GM08714 (cell line): ENCODE measurements around the gene DIP2A.

ENCODE experiments used
- H3K4me3 ChIP-seq: fragments of 200-500 bp; sonication (Bioruptor generic); 2 replicates; pipeline ENCODE4 v1.5.1; 2014; ENCODE audit warnings: mild to moderate bottlenecking, low read length, inconsistent platforms
- ZNF274 ChIP-seq: IDR thresholded peaks from 2 replicates; pipeline ENCODE4 v1.6.1; 2012; ENCODE audit warnings: mild to moderate bottlenecking, low read depth, low read length

DIP2A gene

GRCh38 chr21:46600978-46601377, 142.3 kb downstream of the DIP2A start:
- TF ChIP-seq ZNF274: no peak
- no peak overlapping the region for H3K4me3 ChIP-seq

- no peak overlapping the region for H3K4me3 ChIP-seq
- no peak for TF ChIP-seq ZNF274
Measured at GRCh38 chr21:46603228-46603627, 144.5 kb downstream of the DIP2A start.

GRCh38 chr21:46604329-46604974, 145.8 kb downstream of the DIP2A start:
- TF ChIP-seq ZNF274: no peak
- H3K4me3 ChIP-seq: no peak overlapping the region

GRCh38 chr21:46604975-46605766, 146.5 kb downstream of the DIP2A start, which contains the start of gene S100B:
TSS of gene S100B (minus strand) at chr21:46605082. CDS start at chr21:46602415, 2,667 bp downstream.
- H3K4me3 ChIP-seq: no peak within 1 kb of the TSS
- TF ChIP-seq ZNF274: no peak

- TF ChIP-seq ZNF274: no peak
- no peak overlapping the region for H3K4me3 ChIP-seq
Measured at GRCh38 chr21:46605767-46606426, 147.2 kb downstream of the DIP2A start.

GRCh38 chr21:46606427-46606813, 147.7 kb downstream of the DIP2A start:
- TF ChIP-seq ZNF274: no peak
- H3K4me3 ChIP-seq: no peak overlapping the region

- no peak for TF ChIP-seq ZNF274
Measured at GRCh38 chr21:46607636-46608035, 148.9 kb downstream of the DIP2A start.

GRCh38 chr21:46608672-46609111, 150.0 kb downstream of the DIP2A start:
- no peak overlapping the region; the same call in 1 of the 2 replicates for H3K4me3 ChIP-seq
- TF ChIP-seq ZNF274: no peak

More at GRCh38 chr21:46607636-46608035, 148.9 kb downstream of the DIP2A start:
- H3K4me3 ChIP-seq: no peak overlapping the region

GRCh38 chr21:46610018-46610701, 151.5 kb downstream of the DIP2A start:
- TF ChIP-seq ZNF274: no peak
- H3K4me3 ChIP-seq: no peak overlapping the region

- no peak for TF ChIP-seq ZNF274
- no peak overlapping the region for H3K4me3 ChIP-seq
Measured at GRCh38 chr21:46613391-46613790, 154.7 kb downstream of the DIP2A start.

- no peak for TF ChIP-seq ZNF274
- no peak overlapping the region for H3K4me3 ChIP-seq
Measured at GRCh38 chr21:46616050-46616449, 157.4 kb downstream of the DIP2A start.

- no peak for TF ChIP-seq ZNF274
- H3K4me3 ChIP-seq: no peak overlapping the region
Measured at GRCh38 chr21:46616656-46617055, 158.0 kb downstream of the DIP2A start.

GRCh38 chr21:46617267-46618051, 158.8 kb downstream of the DIP2A start:
- H3K4me3 ChIP-seq: no peak overlapping the region
- no peak for TF ChIP-seq ZNF274
